M059J (cell line): ENCODE results near the gene ANXA4. TPM values are rescaled to one million over a fixed set of nuclear protein-coding genes. Genes with fewer than 3 reads are reported as not detected.
"Not testable (repeated sequence)": the region's sequence is repeated elsewhere in the genome, so short reads cannot be mapped to it uniquely, and the experiment has no call there.

Experiments used
- DNase-seq: peaks from one replicate; pipeline ENCODE4 v3.0.0-alpha.2; 2012; ENCODE audit warnings: low read depth
- total RNA-seq: library from RNA; depleted of rRNA; stranded (reverse); fragments of >200 nt; shearing (Covaris generic); gene quantifications from 2 replicates; pipeline ENCODE4 v1.2.3, GENCODE V29; 2014

ANXA4 gene
- total RNA-seq, 1 experiment from 2014 or later: 16.9 TPM

DNA sequence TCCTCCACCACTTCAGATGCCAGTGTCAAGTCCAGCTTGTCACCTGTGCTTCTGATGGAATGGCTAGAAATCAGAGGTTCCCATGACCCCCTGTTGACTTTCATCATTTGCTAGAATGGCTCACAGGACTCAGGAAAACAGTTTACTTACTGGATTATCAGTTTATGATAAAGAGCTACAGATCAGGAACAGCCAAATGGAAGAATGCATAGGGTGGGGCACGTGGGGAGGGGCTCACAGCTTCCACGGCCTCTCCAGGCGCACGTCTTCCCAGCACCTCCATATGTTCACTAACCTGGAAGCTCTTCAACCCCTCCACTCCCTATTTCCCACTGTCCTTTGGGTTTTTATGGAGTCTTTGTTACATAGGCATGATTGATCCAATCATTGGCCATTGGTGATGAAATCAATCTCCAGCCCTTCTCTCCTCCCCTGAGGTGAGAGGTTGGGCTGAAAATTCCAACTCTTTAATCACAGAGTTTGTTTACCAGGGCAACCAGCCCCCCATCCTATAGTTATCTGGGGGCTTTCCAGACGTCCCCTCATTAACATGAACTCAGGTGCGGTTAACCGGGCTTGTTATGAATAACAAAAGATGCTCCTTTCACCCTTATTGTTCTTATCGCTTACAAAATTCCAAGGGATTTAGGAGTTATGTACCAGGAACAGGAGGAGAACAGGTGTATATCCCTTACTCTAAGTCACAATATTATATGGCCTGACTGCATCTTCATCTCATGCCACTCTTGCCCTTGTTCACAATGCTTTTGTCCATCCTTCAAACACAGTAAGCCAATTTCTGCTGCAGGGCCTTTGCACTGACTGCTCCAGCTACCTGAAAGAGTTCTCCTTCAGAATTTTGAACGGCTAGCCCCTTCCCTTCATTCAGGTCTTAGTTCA is 35.2 kb downstream of the ANXA4 start:
- DNase-seq: no peak

DNA sequence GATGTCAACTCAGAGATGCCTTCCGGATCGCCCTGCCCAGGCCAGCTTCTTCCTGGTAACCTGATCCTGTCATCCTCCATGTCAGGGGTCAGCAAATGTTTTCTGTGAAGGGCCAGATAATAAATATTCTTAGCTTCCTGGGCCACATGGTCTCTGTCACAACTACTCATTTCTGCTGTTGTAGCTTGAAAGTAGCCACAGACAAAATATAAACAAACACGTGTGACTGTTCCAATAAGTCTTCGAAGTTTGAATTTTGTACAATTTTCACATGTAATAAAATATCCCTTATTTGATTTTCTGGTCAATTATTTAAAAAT is 35.8 kb downstream of the ANXA4 start:
- no peak for DNase-seq

DNA sequence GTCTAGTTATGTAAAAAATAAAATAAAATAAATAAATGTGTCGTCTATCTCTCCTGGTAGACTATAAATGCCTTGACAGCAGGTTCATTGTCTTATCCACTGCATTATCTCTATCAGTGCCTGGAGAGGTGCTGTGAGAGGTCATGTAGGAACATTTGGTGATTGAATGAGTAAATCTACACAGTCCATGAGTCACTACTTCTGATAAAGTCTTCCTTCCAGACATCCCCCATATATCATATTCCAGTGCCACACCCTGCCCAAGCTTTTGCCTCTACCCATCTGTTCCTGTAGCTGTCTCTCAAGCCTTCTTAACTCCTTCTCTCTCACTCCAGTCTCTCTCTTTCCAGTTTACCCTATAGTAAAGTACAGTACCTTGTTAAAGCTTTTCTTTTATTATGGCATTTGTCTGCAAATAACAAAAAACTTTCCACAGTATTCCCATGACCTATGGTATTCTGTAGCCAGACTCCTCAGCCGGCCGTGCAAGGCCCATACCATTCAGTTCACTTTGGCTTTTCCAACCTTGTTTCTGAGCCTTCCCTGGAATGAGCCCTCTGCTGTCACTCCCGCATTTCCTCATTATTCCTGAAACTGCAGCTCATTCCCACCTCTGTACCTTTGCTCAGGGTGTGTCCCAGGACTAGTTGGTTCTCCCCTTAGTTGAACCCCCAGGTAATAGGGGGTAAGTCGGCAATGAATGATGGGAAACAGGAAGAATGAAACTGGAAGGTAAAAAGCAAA is 37.5 kb downstream of the ANXA4 start:
- DNase-seq: peak; percentile 52

DNA sequence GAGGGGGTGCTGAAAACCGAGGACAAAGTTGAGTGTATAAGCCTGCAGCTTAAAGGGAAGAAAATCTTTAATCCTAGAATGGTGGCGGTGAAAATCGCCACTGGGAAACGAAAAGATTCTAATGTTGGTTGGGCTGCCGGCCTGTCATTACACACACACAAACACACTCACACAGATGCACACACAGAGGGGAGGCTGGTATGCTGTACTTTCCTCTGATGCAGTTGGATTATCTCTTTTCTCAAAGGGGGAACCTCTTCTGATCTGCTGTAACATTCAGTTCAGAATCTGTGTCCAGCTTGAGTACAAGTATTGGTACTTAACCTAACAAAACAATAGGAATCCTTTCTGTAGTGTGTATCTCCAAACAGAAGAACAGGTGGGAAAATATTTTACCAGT is 39.0 kb downstream of the ANXA4 start:
- DNase-seq: no peak

DNA sequence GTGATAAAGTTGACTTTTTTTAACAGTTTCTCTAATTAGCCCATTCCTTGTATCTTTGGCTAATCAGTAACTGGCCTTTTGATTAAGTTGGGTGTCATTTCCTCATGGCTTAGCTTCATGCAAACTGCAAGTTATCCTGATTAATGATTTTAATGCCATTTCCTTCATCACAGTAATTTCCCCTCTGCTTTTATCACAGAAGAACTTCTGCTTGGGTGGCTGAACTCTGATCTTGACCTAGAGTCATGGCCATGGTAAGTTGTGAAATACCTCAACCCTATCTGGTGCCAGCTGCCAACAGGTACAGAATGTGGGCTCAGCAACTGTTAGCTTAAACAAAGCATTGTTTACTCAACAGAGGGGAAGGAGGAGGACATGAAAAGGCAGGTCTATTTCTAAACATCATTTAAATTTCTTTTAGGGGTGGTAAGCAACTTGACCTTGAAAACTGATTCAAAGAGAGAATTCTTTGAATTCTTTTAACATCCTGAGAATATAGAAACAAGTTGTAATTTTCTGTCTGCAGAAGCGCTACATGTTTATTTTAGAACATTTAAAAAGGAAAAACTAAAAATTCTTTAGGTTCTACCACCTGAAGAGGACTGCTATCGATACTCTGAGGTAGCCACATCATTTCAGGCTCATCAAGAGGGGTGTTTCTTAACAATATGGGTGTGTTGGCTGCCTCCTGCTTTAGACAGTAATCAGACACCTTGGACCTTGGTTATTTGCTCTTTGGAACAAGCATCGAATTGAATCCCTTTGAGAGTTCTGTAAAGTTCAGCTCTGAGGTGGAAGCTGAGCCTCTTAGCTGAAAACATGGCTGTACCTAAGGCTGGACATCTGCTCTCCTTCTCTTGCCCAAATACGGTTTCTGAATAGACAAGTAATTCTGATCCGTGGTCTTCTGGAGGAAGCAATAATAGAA is 39.7 kb downstream of the ANXA4 start:
- DNase-seq: no peak

DNA sequence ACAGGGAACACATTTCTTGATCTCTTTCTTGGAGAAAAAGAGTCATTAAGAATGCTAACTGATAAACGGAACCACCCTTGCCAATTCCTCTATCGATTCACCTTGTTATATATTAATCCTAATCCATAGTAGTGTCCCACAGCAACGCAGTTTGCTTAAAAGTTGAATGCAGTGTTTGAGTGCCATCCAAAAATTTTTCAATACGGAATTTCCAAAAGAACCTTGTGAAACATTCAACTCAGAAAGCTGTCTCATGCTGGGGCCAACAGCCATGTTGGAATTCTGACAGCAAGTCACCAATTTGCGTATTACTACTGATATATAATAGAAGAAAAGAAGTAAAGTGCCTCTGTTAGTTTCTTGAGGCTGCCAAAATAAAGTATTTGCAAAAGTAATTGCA is 42.3 kb downstream of the ANXA4 start:
- no peak for DNase-seq

DNA sequence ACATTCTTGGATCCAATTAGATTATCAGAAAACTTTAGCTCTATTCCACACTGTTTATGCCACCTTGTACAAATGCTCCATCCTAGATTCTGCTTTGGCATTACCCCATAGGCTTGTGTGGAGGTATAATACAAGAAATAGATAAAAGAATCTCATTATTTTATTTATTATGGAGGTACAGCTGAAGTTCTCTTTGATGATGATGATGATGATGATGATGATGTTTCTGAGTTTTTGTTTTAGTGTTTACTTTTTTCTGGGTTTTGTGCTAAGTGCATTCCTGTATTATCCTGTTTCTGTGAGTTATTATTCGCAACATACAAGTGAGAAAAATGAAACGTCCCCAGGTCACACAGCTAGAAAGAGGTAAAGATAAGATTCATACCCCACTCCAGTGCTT is 43.4 kb downstream of the ANXA4 start:
- DNase-seq: no peak

DNA sequence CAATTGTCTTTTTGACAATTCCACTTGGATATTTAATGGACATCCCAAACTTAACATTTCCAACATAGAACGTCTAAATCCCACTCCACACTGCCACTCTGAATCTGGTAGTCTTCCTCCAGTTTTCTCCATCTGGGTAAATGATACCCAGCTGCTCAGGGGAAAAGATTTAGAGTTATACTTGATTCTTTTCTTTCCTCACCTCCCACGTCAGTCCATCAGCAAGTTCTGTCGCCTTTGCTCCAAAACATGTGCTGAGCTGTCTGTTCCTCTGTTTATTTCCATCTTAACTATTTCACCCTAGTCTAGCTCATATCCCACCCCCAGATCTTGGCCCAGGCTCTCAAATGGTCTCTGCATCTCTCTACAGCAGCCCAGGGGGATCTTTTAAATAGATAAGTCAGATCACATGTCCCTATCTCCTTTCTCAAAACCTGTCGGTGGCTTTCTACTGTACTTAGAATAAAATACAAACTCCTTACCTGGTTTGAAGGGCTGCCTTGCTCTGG is 44.2 kb downstream of the ANXA4 start:
- DNase-seq: no peak

DNA sequence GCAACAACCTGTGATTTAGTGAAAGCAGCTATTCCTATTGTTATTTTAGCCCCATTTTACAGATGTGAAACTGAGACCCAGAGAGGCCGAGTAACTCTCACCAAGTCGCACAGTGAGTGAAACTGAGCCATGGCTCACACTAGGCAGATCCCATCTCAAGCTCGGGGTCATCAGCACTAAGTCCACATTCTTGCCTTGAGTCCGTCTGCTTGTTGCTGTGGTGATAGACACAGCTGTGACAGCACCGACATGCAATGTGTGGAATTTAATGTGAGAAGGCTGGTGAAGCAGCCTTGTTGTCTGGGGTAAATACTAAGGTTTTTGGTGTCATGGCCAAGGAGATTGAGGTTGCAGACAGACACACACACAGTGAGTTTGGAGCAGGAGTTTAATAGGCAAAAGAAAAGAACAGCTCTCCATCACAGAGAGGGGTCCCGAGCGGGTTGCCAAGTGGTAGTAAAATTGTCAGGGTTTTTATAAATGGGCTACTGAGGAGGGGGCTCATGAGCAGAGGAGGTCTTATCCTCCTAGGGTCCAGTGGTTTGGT is 47.3 kb downstream of the ANXA4 start:
- DNase-seq: peak; percentile 88

DNA sequence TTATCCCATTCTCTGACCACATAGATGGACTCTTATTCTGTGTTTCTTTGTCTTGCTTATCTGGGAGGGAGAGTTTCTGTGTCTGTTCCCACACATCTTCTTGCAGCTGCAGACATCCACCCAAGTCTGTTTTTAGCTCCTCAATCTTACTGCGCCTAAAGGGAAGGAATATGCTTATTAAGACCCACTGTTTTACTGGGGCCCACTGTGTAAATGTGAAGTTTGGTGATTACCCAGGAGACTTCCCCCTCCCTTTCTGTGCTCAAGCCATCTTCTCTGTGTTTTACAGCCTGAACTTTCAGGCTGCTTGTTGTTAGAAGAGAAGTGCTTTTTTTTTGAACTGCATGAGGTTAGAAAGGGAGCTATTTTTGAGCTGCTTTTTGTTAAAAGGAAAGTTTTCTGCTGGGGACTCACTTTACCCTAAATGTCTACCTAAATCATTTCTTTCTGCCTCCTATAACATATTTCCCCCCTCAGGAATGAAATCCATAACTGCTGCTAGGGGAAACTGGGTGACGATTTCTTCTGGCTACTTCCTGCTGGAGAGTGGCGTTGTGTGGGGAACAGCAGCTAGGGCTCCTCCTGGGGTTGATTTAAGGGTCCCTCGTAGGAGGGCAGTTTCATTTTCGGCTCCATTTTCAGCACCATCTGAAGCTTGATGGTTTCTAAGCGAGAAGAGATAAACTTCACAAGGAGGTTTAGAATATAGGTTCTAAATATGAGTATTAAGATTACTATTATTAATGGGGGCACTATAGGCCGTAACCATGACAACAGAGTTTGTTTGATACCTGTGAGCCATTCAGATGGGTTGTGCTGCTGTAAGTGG is 48.1 kb downstream of the ANXA4 start:
- no peak for DNase-seq

DNA sequence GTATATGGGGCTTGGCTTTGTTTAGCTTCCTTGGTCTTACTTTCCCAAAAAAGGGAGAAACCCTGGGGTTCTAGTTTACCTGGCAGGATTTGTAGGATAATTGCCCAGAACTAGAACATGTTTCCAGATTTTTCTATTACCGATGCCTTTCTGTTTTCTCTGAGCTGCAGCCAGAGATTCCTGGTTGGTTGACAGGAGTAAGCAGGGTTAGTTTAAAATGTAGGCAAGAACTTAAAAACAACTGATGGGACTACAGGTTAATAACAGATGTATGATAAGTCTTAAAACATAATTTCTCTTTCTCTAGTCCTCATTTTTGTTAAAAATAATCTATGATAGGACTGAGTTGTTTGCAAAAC is 48.6 kb downstream of the ANXA4 start:
- no peak for DNase-seq

DNA sequence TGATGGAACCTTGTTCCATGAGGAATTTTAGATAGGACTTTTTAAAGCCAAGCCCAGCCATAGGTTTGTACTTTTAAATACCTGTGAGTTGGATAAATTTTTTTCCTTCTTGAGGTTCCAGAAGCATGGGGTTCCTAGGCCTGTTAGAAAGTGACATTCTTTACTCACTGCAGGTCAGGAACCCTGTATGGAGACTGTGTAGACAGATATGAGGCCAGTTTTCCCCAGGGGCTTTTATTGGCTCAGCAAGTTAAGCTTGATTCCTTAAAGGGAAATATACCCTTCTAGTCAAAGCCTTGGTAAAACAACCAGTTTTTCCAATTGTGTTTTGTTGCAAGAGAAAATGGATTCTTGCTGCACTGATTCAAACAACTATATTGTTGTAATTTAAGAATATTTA is 49.1 kb downstream of the ANXA4 start:
- DNase-seq: no peak

DNA sequence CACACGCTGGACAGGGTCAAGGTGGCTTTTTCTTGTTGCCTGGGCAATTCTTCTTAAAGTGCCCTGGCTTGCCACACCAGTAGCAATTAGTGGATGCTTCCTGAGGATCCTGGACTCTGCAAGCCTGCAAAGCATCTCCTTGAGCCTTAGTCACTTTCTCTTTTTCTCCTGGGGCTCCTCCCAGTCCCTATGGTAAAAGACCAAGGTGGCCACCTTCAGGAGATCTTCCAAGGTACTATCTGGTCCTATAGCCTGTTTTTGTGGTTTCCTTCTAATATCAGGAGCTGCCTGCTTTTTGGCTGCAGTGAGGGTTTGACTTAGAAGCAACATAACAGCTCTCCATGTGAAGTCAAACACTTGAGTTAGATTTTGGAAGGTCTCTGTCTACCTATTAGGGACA is 54.2 kb downstream of the ANXA4 start:
- DNase-seq: peak; percentile 11

DNA sequence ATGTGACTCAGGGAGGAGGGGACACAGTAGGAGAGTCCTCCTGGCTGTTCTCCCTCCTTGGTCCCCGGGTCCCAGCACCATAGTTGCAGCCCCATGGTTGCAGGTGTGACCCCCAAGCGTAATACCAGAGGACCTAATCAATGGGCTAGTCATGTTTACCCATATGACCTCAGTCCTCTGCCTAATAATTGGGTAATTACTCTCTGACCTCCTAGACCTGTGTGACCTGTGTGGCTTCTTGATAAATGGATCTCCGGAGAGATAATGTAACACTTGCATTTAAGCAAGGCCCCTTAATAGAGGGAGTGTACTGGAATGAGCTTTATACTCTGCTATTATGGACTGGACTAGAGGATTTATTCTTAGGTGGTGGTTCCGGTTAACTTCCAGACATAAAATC is 55.3 kb downstream of the ANXA4 start:
- no peak for DNase-seq

DNA sequence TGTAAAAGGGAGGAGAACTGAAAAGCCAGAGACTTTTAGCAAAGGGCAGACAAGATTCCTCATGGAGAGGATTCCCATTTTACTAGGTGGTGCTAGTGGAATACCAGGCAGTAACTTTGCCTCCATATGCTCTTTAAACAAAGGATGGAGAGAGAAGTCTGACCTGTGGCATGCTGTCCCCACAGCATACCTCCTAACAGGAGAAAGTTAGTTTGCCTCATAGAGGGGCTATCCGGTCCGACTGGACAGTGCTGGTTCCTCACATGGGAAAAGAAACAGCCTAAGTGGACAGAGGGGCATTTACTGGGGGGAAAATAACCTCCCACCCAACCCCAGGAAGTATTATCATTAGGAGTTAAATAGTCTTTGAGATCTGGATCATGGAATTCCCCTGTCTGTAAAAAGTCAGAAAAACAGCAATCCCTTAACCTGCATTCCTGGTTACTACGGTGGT is 55.9 kb downstream of the ANXA4 start:
- DNase-seq: no peak

DNA sequence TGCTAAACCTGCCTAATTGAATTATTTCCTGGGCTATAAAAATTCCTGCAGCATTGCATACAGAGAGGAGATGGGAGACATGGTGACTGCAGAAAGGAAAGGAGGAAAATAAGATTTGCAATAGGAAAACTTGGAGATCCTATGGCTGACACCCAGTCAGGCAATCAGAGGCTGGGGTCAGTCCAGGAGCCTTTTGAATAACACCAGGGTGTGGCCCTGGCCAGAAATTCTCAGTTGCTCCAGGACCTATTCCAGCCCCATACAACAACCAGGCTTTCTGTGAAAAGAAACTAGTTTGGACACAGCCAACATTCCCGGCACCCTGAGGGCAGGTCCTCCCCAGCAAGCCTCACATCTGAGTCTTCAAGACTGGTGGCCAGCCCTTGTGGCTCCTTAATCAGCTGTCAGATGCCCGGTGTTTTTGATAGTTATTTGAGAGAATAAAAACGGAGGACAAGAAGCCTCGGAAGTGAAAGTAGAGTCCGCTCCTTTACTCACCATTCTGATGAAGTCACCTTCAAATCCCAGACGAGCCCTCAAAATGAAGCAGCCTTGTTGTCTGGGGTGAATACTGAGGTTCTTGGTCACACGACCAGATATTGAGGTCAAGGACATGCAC is 56.5 kb downstream of the ANXA4 start:
- peak; percentile 80 for DNase-seq

DNA sequence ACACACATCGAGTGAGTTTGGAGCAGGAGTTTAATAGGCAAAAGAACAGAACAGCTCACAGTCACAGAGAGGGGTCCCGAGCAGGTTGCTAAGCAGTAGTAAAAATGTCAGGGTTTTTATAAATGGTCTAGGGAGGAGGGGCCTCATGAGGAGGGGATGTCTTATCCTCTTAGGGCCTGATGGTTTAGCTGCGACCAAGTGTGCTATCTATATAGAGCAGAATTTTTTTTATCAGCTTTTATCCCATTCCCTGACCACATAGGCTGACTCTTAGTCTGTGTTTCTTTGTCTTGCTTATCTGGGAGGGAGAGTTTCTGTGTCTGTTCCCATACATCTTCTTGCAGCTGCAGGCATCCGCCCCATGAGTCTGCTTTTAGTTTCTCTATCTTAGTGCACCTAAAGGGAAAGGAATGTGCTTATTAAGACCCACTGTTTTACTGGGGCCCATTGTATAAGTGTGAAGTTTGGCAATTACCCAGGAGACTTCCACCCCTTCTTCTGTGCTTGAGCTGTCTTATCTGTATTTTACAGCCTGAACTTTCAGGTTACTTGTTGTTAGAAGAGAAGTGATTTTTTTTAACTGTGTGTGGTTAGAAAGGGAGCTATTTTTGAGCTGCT is 57.1 kb downstream of the ANXA4 start:
- peak; percentile 64 for DNase-seq

DNA sequence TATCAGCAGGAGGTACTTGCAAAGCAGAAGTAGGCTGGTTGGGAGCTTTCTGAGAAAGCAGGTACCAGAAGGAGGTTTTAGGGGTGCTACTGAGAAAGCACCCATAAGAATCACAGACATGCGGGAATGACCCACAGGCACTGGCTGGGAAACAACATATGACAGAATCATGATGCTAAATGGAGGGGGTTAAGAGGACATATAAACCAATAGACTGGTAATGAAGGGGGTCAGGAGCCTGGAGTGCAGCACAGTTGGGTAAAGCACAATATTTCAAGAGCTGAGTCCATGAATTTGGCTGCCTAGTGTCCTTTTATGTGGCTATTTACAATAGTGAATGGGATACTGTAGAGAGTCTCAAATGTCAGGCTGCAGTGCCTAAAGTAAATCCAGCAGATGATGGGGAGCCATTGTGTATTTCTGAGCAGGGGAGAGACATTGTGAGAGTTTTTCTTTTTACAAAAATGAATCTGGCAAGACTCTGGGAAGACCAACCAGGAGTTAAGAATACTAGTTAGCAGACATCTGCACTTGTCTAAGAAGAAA is 59.9 kb downstream of the ANXA4 start:
- DNase-seq: no peak

DNA sequence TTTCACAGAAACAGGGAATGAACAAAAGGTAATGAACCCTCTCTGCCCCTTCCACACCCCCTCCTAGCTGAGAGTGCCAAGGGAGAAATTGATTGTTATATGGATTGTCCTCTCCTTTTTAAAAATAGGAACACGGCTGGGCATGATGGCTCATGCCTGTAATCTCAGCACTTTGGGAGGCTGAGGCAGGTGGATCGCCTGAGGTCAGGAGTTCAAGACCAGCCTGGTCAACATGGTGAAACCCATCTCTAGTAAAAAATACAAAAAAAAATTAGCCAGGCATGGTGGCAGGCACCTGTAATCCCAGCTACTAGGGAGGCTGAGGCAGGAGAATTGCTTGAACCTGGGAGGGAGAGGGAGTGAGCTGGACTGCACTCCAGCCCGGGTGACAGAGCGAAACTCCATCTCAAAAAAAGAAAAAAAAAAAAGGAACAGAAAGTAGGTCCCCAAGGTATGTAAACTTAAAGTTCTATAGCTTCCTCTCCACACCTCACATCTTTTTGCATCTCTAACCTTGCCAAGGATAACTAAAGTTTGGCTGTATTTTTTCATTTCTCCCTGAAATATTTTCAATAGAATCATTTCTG is 60.9 kb downstream of the ANXA4 start:
- DNase-seq: not testable (repeated sequence)
